T-helper 17 cell (primary cell): Measurements from ENCODE around the gene BIRC2. TPM values are rescaled to one million over a fixed set of nuclear protein-coding genes. Genes with fewer than 3 reads are reported as not detected.
"Not testable (repeated sequence)": the region's sequence is repeated elsewhere in the genome, so short reads cannot be mapped to it uniquely, and the experiment has no call there.

Source experiments
- ATAC-seq: fragments of 150-1000 bp; cut with Tn5 transposase; 2 replicates; pipeline ENCODE4 v1.10.0; 2021; ENCODE audit warnings: mild to moderate bottlenecking, moderate library complexity
- DNase-seq, 3 donors: peaks; one replicate each; pipeline versions ENCODE4 v3.0.0 to v3.0.0-alpha.2; 2020 to 2021
- H3K9me3 ChIP-seq: one replicate; pipeline ENCODE4 v1.7.0; 2013; ENCODE audit warnings: low read length, mild to moderate bottlenecking; ENCODE audit not compliant: control insufficient read depth, poor library complexity, severe bottlenecking
- H3K27ac Mint-ChIP-seq: one replicate; pipeline ENCODE4 v1.8.0; 2022; ENCODE audit warnings: mild to moderate bottlenecking, moderate library complexity, mixed read lengths
- H3K27me3 Mint-ChIP-seq: one replicate; pipeline ENCODE4 v1.8.0; 2022; ENCODE audit warnings: mixed read lengths
- H3K36me3 Mint-ChIP-seq: one replicate; pipeline ENCODE4 v1.8.0; 2022; ENCODE audit warnings: low read depth, mixed read lengths
- H3K4me1 Mint-ChIP-seq: one replicate; pipeline ENCODE4 v1.8.0; 2022; ENCODE audit warnings: mild to moderate bottlenecking, mixed read lengths
- H3K4me3 Mint-ChIP-seq: one replicate; pipeline ENCODE4 v1.8.0; 2022; ENCODE audit warnings: mild to moderate bottlenecking, moderate library complexity, mixed read lengths
- total RNA-seq, 4 donors: library from RNA in 2 of 4; stranded (reverse) in 2 of 4; gene quantifications; one replicate each; pipeline ENCODE4 v1.2.3 and lab custom pipeline; 2022 to 2026

BIRC2 gene
- 10 to 100 TPM; 76.6 to 77.9 TPM for total RNA-seq
- total RNA-seq (lab: John Stamatoyannopoulos, UW) = 146 to 149 reads per million in 2 donors

DNA sequence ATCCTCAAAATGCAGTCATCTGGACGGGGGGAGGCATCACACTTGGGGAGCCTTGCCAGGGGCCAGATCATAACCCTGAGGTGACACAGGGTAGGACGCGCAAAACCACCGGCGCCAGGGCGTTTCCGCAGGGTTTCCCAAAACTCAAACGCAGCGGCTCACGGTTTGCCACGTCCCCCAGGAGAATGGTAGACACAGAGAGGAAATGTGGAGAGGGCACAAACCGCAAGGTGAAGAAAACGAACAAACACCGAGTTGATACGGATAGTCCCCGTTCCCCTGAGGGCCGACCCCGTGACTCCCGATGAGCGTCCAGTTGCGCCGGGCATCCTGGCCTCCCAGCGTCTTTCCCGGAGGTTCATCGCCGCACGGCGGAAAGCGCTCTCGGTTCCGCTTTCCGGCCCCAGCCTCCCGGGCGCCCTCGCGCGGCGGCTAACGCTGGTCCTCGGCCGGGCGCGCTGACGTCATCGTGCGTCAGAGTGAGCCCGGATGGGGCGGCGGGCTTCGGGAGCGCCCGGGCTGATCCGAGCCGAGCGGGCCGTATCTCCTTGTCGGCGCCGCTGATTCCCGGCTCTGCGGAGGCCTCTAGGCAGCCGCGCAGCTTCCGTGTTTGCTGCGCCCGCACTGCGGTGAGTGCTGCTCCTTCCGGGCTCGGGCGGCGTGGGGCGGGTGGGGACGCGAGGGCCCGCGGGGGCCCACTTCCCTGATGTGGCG, at the start of gene BIRC2:
BIRC2 (plus strand) TSS at position 467 of the 714 bp plus-strand sequence. CDS start 2,641 bp downstream, outside the sequence.
- no peaks in the 10 kb centered on the region for H3K27me3 Mint-ChIP-seq
- peaks cover 2% of the 10 kb centered on the region for H3K36me3 Mint-ChIP-seq
- ATAC-seq (peak; percentile 84), DNase-seq (peak; percentile 92 to 98 (median 94))
- H3K4me3 Mint-ChIP-seq = peak within 1 kb of the TSS; percentile 97
- H3K9me3 ChIP-seq = no peaks in the 10 kb centered on the region
- peaks cover 37% of the 10 kb centered on the region for H3K4me1 Mint-ChIP-seq
- H3K27ac Mint-ChIP-seq = peak within 1 kb of the TSS; percentile 99

DNA sequence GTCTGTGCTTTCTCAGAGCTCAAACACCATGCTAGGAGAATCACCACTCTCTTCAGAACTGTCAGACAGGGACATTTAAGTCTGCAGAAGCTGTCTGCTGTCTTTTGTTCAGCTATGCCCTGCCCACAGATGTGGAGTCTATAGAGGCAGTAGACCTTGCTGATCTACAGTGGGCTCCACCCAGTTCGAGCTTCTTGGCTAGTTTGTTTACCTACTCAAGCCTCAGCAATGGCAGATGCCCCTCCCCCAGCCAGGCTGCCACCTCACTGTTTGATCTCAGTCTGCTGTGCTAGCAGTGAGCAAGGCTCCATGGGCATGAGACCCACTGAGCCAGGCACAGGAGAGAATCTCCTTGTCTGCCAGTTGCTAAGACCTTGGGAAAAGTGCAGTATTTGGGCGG, 46.2 kb upstream of the BIRC2 start:
- H3K4me1 Mint-ChIP-seq = peaks cover 36% of the 10 kb centered on the region
- H3K4me3 Mint-ChIP-seq = peak overlapping the region; percentile 13
- not testable (repeated sequence) for H3K36me3 Mint-ChIP-seq, H3K9me3 ChIP-seq, H3K27me3 Mint-ChIP-seq
- ATAC-seq (peak; percentile 85), DNase-seq (peak in 2 of 3 donors; percentile 31 to 35)
- peak overlapping the region; percentile 74 for H3K27ac Mint-ChIP-seq

DNA sequence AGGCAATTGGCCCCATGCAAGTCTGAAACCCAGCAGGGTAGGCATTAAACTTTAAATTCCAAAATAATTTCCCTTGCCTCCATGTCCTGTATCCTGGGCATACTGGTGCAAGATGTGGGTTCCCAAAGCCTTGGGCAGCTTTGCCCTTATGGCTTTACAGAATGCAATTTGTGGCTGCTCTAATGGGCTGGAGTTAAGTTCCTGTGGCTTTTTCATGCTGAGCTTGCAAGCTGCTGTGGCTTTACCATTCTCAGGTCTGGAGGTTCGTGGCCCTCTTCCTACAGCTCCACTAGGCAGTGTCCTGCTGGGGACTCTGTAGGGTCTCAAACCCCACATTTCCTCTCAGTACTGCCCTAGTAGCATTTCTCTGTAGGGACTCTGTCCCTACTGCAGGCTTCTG, 44.8 kb upstream of the BIRC2 start:
- Mint-ChIP-seq H3K27me3 (no peaks in the 10 kb centered on the region), H3K27ac (no peak overlapping the region), H3K36me3 (peaks cover 4% of the 10 kb centered on the region), H3K4me3 (no peak overlapping the region), H3K4me1 (peaks cover 45% of the 10 kb centered on the region)
- H3K9me3 ChIP-seq = peaks cover 7% of the 10 kb centered on the region
- ATAC-seq (no peak), DNase-seq (no peak)

DNA sequence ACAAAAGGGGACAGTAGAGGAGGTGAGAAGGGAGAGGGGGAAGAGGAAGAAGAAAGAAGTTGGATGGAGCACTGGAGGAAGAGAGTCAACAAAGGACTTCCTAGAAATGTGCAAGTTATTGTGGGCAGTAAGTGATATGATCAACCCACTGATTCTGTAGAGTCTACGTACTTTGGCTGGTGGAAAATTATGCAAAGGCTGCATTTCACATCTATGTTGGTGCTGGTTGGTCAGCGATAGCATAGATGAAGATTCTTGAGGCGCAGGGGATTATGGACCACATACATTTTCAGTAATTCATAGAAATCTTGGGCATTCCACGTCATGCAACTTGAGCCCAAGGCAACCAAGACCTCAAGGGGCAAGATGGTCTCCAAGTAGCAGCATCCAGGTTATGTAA, 42.3 kb upstream of the BIRC2 start:
- Mint-ChIP-seq H3K27me3 (no peaks in the 10 kb centered on the region), H3K27ac (peak overlapping the region; percentile 93), H3K4me1 (peaks cover 44% of the 10 kb centered on the region), H3K36me3 (peaks cover 6% of the 10 kb centered on the region), H3K4me3 (peak overlapping the region; percentile 82)
- no peak for DNase-seq
- peaks cover 7% of the 10 kb centered on the region for H3K9me3 ChIP-seq
- no peak for ATAC-seq

DNA sequence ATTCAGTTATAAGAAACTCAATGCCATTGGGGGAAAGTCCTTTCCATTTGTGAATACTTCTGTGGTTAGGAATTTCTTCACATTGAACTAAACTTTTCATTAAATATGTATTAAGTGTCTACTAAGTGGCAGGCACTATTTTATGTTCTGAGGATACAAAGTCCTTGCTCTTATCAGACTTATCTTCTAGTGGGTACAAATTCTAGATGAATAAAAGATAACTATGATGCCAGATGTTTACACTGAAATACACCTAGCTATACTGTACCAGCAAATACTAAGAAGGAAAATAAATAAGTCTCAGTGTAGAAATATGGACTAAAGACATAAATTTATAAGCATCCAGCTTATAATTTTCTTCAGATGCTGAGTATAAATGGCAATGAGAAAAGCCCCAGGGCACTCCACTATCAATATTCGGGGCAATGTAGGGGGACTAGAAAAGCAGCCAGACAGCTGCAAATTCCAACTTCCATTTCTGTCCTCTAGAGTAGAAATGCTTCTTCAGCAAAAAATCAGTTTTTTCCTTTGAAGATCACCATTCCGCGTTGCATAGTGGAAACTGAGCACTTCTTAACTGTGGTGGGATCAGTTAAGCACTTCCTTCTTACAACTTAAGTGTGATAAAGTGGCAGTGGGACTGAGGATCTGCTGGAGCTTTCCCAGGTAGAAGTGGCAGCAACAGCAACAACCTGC, 41.5 kb upstream of the BIRC2 start:
- Mint-ChIP-seq H3K27ac (peak overlapping the region; percentile 93), H3K4me3 (peak overlapping the region; percentile 82), H3K27me3 (no peaks in the 10 kb centered on the region), H3K36me3 (peaks cover 7% of the 10 kb centered on the region), H3K4me1 (peaks cover 36% of the 10 kb centered on the region)
- ATAC-seq = peak; percentile 1
- H3K9me3 ChIP-seq = peaks cover 7% of the 10 kb centered on the region
- DNase-seq = no peak

DNA sequence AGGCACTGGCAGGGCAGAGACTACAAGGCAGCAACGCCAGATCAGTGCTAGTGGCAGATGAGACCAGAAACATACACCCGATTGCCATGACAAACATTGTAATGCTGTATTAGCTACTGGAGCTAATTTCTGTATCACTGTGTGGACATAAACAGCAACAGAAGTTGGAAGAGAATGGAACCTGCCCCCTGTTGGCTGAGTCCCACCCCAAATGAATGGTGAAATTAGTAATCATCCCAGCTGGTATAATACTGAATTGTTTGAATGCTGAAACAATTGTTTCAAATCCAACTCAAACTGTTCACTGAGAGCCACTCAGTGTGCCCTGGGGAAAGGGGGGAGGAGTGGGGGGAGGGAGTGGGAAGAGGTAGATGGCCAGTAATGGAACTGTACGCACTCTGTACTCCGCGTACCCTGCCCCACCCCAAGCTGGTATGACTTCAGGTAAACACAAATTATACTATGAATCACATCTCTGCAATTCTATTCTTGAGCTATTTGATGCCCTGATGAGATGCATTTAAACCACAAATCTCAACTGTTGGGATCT, 40.9 kb upstream of the BIRC2 start:
- H3K9me3 ChIP-seq = peaks cover 7% of the 10 kb centered on the region
- Mint-ChIP-seq H3K4me3 (peak overlapping the region; percentile 82), H3K36me3 (peaks cover 7% of the 10 kb centered on the region), H3K27ac (peak overlapping the region; percentile 93), H3K4me1 (peaks cover 35% of the 10 kb centered on the region), H3K27me3 (no peaks in the 10 kb centered on the region)
- DNase-seq (no peak), ATAC-seq (peak; percentile 55)

DNA sequence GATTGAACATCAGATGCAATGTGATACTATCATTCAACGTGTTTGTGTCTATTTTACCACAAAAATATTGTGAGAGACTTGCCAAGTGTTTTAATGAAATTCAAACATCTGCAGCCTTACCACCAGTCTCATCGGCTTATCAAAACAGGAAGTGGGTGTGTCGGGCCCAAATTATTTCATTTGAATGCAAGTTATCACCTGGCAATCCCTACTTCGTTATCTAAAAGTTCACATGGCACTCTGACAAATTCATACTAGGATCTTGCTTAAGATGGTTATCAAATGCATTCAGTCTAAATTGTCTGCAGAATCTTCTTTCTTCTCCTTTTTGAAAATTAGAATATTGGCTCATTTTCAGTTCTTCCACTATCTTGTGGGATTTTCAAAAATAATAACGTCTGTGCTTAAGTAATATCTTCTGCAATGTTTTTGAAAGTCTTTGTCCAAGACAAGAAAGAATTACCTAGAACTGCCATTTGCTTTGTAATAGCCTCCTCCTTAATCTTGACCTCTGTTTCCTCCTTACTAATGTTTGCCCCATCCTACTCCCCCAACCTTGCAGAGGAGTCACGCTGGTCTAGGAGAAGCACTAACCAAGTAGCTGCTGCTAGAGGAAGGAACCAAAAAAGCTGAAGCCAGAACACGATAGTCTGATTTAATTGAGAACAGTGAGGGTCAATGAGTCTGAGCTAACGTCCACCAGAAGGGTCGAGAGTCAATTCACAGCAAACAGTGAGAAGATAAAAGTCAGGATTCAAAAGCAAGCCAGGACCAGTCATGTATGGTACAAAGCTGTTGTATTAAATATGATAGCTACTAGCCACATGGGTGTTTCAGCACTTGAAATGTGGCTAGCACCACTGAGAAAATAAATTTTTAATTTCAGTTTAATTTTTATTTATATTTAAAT, 39.9 kb upstream of the BIRC2 start:
- H3K4me3 Mint-ChIP-seq = peak overlapping the region; percentile 66
- H3K27ac Mint-ChIP-seq = peak overlapping the region; percentile 93
- peaks cover 34% of the 10 kb centered on the region for H3K4me1 Mint-ChIP-seq
- DNase-seq = peak in 2 of 3 donors; percentile 26 to 31
- H3K9me3 ChIP-seq = peaks cover 3% of the 10 kb centered on the region
- H3K36me3 Mint-ChIP-seq = peaks cover 3% of the 10 kb centered on the region
- peak; percentile 83 for ATAC-seq
- H3K27me3 Mint-ChIP-seq = no peaks in the 10 kb centered on the region

DNA sequence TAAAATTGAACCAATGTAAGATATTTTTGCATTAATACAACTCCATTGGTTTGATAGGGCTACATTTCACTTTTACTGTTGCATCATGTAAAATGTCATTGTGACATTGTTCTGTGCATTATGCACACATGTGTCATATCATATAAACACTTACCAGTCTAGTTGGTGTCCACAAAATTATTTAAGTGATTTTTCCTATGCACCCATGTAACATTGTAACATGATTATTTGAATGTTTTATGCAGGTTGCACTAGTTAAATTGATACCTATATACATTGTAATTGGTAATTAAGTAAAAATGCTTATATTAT, 39.3 kb upstream of the BIRC2 start:
- peak overlapping the region; percentile 93 for H3K27ac Mint-ChIP-seq
- ATAC-seq = no peak

DNA sequence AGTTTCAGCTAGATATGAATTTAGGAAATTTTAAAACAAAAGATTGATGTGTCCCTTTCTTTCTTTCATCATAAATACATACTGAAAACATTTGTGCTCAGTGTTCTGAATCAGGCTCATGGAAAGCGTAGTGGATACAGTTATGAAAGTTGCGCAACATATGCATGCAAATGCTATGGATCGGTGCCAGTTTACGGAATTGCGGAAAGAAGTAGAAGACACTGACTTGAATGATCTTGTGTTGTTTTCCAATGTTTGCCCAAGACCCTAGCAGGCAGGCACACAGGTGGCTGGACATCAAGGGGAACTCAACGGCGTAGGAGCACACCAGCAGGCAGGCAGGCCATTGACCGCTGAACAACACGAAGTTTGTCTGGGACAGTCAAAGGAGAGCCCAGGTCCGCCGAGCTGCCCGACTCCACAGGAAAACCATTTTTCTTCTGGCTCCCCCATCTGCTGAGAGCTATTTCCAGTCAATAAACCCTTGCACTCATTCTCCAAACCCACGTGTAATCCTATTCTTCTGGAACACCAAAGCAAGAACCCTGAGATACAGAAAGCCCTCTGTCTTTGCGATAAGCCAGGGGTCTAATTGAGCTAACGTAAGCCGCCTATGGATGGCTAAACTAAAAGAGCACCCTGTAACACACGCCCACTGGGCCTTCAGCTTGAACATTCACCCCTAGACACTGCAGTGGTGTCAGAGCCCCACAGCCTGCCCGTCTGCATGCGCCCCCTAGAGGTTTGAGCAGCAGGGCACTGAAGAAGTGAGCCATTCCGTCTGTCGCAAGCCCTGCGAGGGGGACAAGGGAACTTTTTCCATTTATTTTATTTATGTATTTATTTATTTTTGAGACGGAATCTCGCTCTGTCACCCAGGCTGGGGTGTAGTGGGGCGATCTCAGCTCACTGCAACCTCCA, 37.1 kb upstream of the BIRC2 start:
- DNase-seq = no peak
- ATAC-seq = no peak
- H3K4me1 Mint-ChIP-seq = peaks cover 36% of the 10 kb centered on the region
- peaks cover 3% of the 10 kb centered on the region for H3K36me3 Mint-ChIP-seq
- no peaks in the 10 kb centered on the region for H3K9me3 ChIP-seq
- no peaks in the 10 kb centered on the region for H3K27me3 Mint-ChIP-seq
- H3K27ac Mint-ChIP-seq = peak overlapping the region; percentile 59
- H3K4me3 Mint-ChIP-seq = no peak overlapping the region

More for the DNA sequence above, 39.3 kb upstream of the BIRC2 start:
- Mint-ChIP-seq H3K36me3 (peaks cover 3% of the 10 kb centered on the region), H3K4me3 (no peak overlapping the region), H3K4me1 (peaks cover 35% of the 10 kb centered on the region), H3K27me3 (no peaks in the 10 kb centered on the region)
- no peak for DNase-seq
- no peaks in the 10 kb centered on the region for H3K9me3 ChIP-seq

DNA sequence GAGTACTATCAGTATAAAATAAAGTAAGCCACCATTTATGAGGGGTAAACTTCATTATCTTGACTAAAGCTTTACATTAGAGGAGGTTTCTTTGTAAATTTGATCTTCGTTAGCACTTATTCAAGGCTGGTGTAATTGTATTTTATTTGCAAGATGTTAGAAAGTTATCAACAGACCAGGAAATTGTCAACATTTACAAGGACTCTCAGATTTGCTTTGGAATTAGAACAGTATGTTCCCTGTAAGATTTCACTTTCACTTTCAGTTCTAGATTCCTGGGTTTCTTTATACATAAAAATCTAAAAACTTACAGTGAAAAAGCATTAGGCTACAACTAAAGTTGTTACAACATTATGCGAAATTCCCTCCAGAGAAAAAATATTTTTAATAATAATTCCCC, 34.3 kb upstream of the BIRC2 start:
- Mint-ChIP-seq H3K36me3 (peaks cover 9% of the 10 kb centered on the region), H3K4me3 (peak overlapping the region; percentile 70), H3K27ac (peak overlapping the region; percentile 100), H3K4me1 (peaks cover 32% of the 10 kb centered on the region), H3K27me3 (no peaks in the 10 kb centered on the region)
- ATAC-seq = no peak
- DNase-seq = no peak
- no peaks in the 10 kb centered on the region for H3K9me3 ChIP-seq

DNA sequence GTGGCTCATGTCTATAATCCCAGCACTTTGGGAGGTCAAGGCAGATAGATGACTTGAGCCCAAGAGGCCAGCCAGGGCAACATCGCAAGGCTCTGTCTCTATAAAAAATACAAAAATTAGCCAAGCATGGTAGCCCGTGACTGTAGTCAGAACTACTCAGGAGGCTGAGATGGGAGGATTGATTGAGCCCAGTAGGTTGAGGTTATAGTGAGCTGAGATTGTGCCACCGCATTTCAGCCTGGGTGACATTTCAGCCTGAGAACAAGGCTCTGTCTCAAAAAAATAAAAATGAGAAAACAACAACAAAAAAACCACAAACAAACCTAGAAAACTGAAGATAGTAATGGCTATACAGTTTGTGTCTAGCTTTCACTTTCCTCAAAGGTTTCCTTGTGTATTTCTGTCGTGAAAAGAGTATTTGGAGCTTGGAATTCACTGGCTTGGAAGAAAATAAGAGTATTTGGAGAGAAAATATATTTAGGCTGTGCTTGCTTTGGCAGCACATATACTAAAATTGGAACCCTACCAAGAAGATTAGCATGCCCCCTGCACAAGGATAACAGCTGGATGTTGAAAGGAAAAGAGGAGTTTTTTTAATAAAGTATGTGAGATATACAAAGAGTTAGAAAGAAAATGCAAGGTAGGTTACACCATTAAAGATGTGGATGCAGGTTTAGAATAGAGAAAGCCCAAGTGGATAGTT, 33.6 kb upstream of the BIRC2 start:
- Mint-ChIP-seq H3K27me3 (no peaks in the 10 kb centered on the region), H3K27ac (peak overlapping the region; percentile 100), H3K4me3 (peak overlapping the region; percentile 70), H3K4me1 (peaks cover 34% of the 10 kb centered on the region), H3K36me3 (peaks cover 11% of the 10 kb centered on the region)
- H3K9me3 ChIP-seq = no peaks in the 10 kb centered on the region
- DNase-seq (no peak), ATAC-seq (no peak)
